GM06990 (cell line): ENCODE results near the gene GRM1.

Source experiments
- DNase-seq: peaks from one replicate; pipeline ENCODE4 v3.0.0-alpha.2; 2011; ENCODE audit not compliant: insufficient read length; ENCODE audit errors: extremely low read depth
- H3K27me3 ChIP-seq: replicated peaks from 2 replicates; pipeline ENCODE4 v1.6.0; 2011; ENCODE audit warnings: low read length; ENCODE audit not compliant: control insufficient read depth, insufficient read depth
- H3K36me3 ChIP-seq: 2 replicates; pipeline ENCODE4 v1.5.1; 2011; ENCODE audit warnings: low read length; ENCODE audit not compliant: control insufficient read depth, insufficient read depth
- H3K4me3 ChIP-seq: replicated peaks from 2 replicates; pipeline ENCODE4 v1.5.1; 2011; ENCODE audit warnings: low read depth, mild to moderate bottlenecking, control low read depth, low read length
- TF ChIP-seq, protein P1 (sequence below): IDR thresholded peaks from 2 replicates; pipeline ENCODE4 v1.5.1; 2011; ENCODE audit warnings: low read length, control low read depth, mild to moderate bottlenecking, inconsistent platforms; ENCODE audit not compliant: insufficient read depth, poor library complexity, severe bottlenecking

GRM1 gene

DNA sequence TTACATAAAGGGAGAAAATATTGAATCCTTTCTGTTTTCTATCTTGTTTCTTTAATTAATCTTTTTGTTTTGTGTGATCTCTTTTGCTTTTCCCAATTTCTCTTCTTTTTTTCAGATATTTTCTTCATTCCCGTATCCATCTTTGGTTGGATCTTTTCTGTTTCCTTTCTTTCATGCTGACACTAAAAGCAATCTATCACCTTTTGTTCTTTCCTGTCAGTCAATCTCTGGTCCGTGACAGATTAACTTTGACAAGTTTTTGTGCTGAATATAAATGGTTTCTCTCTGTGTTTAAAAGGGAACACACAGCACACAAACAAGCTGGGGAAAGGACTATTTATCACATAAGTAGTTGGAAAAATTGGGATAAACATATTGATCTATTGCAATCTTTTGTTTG lies 162.8 kb downstream of the GRM1 start:
- Histone ChIP-seq H3K4me3 (no peak overlapping the region), H3K36me3 (no peaks in the 10 kb centered on the region), H3K27me3 (peaks cover 2% of the 10 kb centered on the region; the same call in 1 of the 2 replicates)
- DNase-seq, result no peak
- TF ChIP-seq, protein P1, sequence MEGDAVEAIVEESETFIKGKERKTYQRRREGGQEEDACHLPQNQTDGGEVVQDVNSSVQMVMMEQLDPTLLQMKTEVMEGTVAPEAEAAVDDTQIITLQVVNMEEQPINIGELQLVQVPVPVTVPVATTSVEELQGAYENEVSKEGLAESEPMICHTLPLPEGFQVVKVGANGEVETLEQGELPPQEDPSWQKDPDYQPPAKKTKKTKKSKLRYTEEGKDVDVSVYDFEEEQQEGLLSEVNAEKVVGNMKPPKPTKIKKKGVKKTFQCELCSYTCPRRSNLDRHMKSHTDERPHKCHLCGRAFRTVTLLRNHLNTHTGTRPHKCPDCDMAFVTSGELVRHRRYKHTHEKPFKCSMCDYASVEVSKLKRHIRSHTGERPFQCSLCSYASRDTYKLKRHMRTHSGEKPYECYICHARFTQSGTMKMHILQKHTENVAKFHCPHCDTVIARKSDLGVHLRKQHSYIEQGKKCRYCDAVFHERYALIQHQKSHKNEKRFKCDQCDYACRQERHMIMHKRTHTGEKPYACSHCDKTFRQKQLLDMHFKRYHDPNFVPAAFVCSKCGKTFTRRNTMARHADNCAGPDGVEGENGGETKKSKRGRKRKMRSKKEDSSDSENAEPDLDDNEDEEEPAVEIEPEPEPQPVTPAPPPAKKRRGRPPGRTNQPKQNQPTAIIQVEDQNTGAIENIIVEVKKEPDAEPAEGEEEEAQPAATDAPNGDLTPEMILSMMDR, result no peak

DNA sequence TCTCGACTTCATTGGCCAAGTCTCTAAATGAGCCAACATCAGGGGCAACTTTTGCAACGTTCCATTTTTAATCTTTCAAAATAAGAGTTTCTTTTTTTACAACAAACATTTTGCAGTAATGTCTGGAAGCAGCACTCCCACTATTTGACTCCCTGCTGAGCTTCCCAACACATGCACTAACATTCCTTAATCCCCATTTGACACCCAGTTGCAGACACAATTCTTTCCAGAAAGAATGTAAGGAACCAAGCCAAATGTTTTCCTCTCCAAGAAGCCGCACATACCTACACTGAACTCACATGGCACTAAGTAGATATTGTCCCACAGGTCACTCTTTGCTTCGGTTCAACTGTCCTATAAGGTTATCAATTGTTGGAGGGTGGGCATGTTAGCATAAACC lies 165.6 kb downstream of the GRM1 start:
- Histone ChIP-seq H3K4me3 (no peak overlapping the region), H3K36me3 (no peaks in the 10 kb centered on the region), H3K27me3 (peaks cover 2% of the 10 kb centered on the region; the same call in 1 of the 2 replicates)
- no peak for DNase-seq
- TF ChIP-seq, protein P1, result no peak

DNA sequence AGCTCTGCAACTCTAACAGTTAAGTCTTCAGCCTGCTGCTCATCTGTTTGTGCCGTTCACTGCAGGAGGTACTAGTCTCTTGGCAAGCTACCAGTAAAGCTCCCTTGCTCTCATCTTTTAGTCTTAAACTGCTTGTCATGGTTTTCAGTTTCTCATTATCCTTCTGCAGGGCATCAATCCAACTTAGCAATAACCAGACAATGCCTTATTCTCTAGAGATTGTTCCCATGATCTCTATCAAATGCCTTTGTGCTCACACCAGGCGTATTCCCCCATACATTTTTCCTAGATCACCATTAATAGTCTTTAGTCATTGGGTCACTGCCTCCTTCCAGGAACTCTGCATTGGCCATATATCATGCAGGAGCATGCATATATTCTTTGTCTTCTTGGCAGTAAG lies 171.3 kb downstream of the GRM1 start:
- DNase-seq, result no peak
- H3K4me3 ChIP-seq, result no peak overlapping the region
- H3K27me3 ChIP-seq, result no peaks in the 10 kb centered on the region
- TF ChIP-seq, protein P1, result no peak
- no peaks in the 10 kb centered on the region for H3K36me3 ChIP-seq

DNA sequence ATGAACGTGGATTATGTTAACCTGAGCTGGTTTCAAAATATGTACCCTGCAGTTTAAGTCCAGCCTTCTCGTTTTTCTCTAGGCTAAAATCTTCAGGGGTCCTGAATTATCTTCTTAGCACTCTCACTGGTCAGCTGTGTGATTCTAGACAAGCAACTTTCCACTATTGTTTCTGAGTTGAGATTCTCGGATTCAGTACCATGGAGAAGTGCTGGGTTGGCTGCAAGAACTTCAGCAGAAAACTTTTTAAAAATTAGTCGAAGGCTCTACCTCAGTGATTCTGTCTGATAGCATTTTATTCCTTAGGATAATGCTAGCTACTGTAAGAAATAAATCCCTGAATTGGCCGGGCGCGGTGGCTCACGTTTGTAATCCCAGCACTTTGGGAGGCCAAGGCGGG lies 173.7 kb downstream of the GRM1 start:
- TF ChIP-seq, protein P1, result no peak
- no peak for DNase-seq
- Histone ChIP-seq H3K27me3 (no peaks in the 10 kb centered on the region), H3K4me3 (no peak overlapping the region), H3K36me3 (no peaks in the 10 kb centered on the region)

DNA sequence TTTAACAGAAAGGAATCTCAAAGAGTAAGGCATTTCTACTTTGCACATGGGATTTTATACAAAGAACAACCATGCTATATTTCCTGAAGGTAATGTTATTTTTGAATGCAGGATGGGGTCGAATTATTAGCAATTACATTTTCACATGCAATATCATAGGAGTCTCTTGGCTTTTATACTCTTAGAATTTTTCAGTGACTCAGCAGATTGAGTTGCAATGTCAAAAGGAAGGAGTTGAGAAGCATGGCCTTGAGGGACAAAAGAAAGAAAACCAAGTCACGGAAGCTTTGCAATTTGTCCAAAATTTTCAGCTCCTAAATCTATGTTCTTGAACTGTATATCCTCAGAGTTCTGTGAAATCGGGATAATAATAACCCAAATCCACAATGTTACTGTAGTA lies 181.1 kb downstream of the GRM1 start:
- TF ChIP-seq, protein P1, result no peak
- Histone ChIP-seq H3K4me3 (no peak overlapping the region), H3K27me3 (no peaks in the 10 kb centered on the region; the same call in 1 of the 2 replicates), H3K36me3 (no peaks in the 10 kb centered on the region)
- no peak for DNase-seq
